Activated T-cell treated with anti-CD3 and anti-CD28 coated beads, Interleukin-2, amount 50 U/mL, for 1 hour (primary cell): Measurements from ENCODE around the gene SCIMP.
"Not testable (repeated sequence)": the region's sequence is repeated elsewhere in the genome, so short reads cannot be mapped to it uniquely, and the experiment has no call there.

Experiments used
- DNase-seq: peaks from one replicate; pipeline ENCODE4 v3.0.0-alpha.2; 2020

SCIMP gene

GRCh38 chr17:5183410-5183793, 51.3 kb downstream of the SCIMP start:
- DNase-seq, result no peak

- DNase-seq, result no peak
Measured at GRCh38 chr17:5182597-5183409, 51.9 kb downstream of the SCIMP start.

- DNase-seq, result no peak
Measured at GRCh38 chr17:5181509-5182305, 53.0 kb downstream of the SCIMP start.

- no peak for DNase-seq
Measured at GRCh38 chr17:5179003-5179402, 55.7 kb downstream of the SCIMP start.

GRCh38 chr17:5175027-5175426, 59.6 kb downstream of the SCIMP start:
- not testable (repeated sequence) for DNase-seq

- not testable (repeated sequence) for DNase-seq
Measured at GRCh38 chr17:5165791-5166564, 68.7 kb downstream of the SCIMP start.

- DNase-seq, result no peak
Measured at GRCh38 chr17:5164436-5164835, 70.2 kb downstream of the SCIMP start.

GRCh38 chr17:5161793-5162192, 72.9 kb downstream of the SCIMP start:
- DNase-seq, result not testable (repeated sequence)

- DNase-seq, result not testable (repeated sequence)
Measured at GRCh38 chr17:5160702-5161101, 74.0 kb downstream of the SCIMP start.
